NCI-H2081 (cell line): ENCODE data around the gene PSMD13.
A peak's percentile ranks its signal among the peaks of the same experiment; 100 is the strongest.
"Not testable (repeated sequence)": the region's sequence is repeated elsewhere in the genome, so short reads cannot be mapped to it uniquely, and the experiment has no call there.

Source experiments
- DNase-seq, 2 experiments: peaks; one replicate each; lab custom pipeline; 2025; lab: John Stamatoyannopoulos, UW

PSMD13 gene

GRCh38 chr11:236774-237767 is at the start of gene PSMD13:
Gene PSMD13 (plus strand): TSS chr11:236976. CDS start chr11:237050, 74 bp downstream.
- DNase-seq = peak; percentile 83 to 87

- not testable (repeated sequence) for DNase-seq
Observed at GRCh38 chr11:189200-189783, 47.5 kb upstream of the PSMD13 start.

GRCh38 chr11:189843-190311 is 46.9 kb upstream of the PSMD13 start:
- not testable (repeated sequence) for DNase-seq

- not testable (repeated sequence) for DNase-seq
Observed at GRCh38 chr11:190546-190945, 46.2 kb upstream of the PSMD13 start.

- not testable (repeated sequence) for DNase-seq
Observed at GRCh38 chr11:191490-192478, 45.0 kb upstream of the PSMD13 start.

- not testable (repeated sequence) for DNase-seq
Observed at GRCh38 chr11:192674-193128, 44.1 kb upstream of the PSMD13 start, which contains the start of gene SCGB1C1. Gene SCGB1C1 (plus strand): TSS chr11:193078. CDS start chr11:193100, 22 bp downstream.

- not testable (repeated sequence) for DNase-seq
Observed at GRCh38 chr11:193481-193880, 43.3 kb upstream of the PSMD13 start.

GRCh38 chr11:196786-197731 is 39.7 kb upstream of the PSMD13 start:
- DNase-seq = no peak

- DNase-seq = no peak
Observed at GRCh38 chr11:197741-198235, 39.0 kb upstream of the PSMD13 start.

GRCh38 chr11:198236-198806 is 38.5 kb upstream of the PSMD13 start:
- DNase-seq = no peak

GRCh38 chr11:199004-199581 is 37.7 kb upstream of the PSMD13 start:
- no peak for DNase-seq

GRCh38 chr11:199782-200181 is 37.0 kb upstream of the PSMD13 start:
- no peak for DNase-seq

GRCh38 chr11:200224-201003 is 36.4 kb upstream of the PSMD13 start:
- no peak for DNase-seq

GRCh38 chr11:201966-202365 is 34.8 kb upstream of the PSMD13 start:
- DNase-seq = no peak

GRCh38 chr11:202490-202889 is 34.3 kb upstream of the PSMD13 start:
- no peak for DNase-seq

- no peak for DNase-seq
Observed at GRCh38 chr11:203056-203944, 33.5 kb upstream of the PSMD13 start.

GRCh38 chr11:203945-204586 is 32.7 kb upstream of the PSMD13 start:
- no peak for DNase-seq
